SK-N-SH treated with all-trans-retinoic acid at 6 μM for 48 hours (cell line): ENCODE data around the gene OR10T2.
"Not testable (repeated sequence)": the region's sequence is repeated elsewhere in the genome, so short reads cannot be mapped to it uniquely, and the experiment has no call there.

Experiments
- ATAC-seq: fragments of 200-7000 bp; cut with Tn5 transposase; 3 replicates; pipeline ENCODE4 v1.9.1; 2020; ENCODE audit warnings: mild to moderate bottlenecking, moderate library complexity
- ARNTL ChIP-seq: fragments of 450-650 bp; formaldehyde crosslinking; IDR thresholded peaks from 2 replicates; pipeline ENCODE4 v1.5.0; 2020; ENCODE audit warnings: low read depth, mild to moderate bottlenecking, moderate library complexity, borderline replicate concordance
- BACH2 ChIP-seq: fragments of 250-450 bp; sonication (Bioruptor Pico); IDR thresholded peaks from 2 replicates; pipeline ENCODE4 v1.9.0; 2021; ENCODE audit warnings: mild to moderate bottlenecking, borderline replicate concordance
- CSDC2 ChIP-seq: fragments of 250-450 bp; sonication (Bioruptor Pico); IDR thresholded peaks from 2 replicates; pipeline ENCODE4 v1.5.0; 2020; ENCODE audit warnings: mild to moderate bottlenecking, moderate library complexity
- ESRRG ChIP-seq: fragments of 250-450 bp; sonication (Bioruptor Pico); IDR thresholded peaks from 2 replicates; pipeline ENCODE4 v1.6.1; 2021; ENCODE audit warnings: mild to moderate bottlenecking
- GLIS3 ChIP-seq: fragments of 250-450 bp; sonication (Bioruptor Pico); IDR thresholded peaks from 2 replicates; pipeline ENCODE4 v1.5.0; 2020; ENCODE audit warnings: mild to moderate bottlenecking, moderate library complexity
- ISL1 ChIP-seq: fragments of 250-450 bp; sonication (Bioruptor Pico); IDR thresholded peaks from 2 replicates; pipeline ENCODE4 v2.1.2; 2022; ENCODE audit warnings: mild to moderate bottlenecking, moderate library complexity
- RARB ChIP-seq: fragments of 250-450 bp; sonication (Bioruptor Pico); IDR thresholded peaks from 2 replicates; pipeline ENCODE4 v1.8.0; 2021; ENCODE audit warnings: mild to moderate bottlenecking, moderate library complexity
- SNAI2 ChIP-seq: fragments of 250-450 bp; sonication (Bioruptor Pico); IDR thresholded peaks from 2 replicates; pipeline ENCODE4 v1.5.0; 2020; ENCODE audit warnings: mild to moderate bottlenecking, moderate library complexity
- TCF4 ChIP-seq: fragments of 250-450 bp; sonication (Bioruptor Pico); IDR thresholded peaks from 2 replicates; pipeline ENCODE4 v1.8.0; 2021; ENCODE audit warnings: mild to moderate bottlenecking, moderate library complexity, borderline replicate concordance
- TOX ChIP-seq: fragments of 250-450 bp; sonication (Bioruptor Pico); IDR thresholded peaks from 2 replicates; pipeline ENCODE4 v1.8.0; 2021; ENCODE audit warnings: mild to moderate bottlenecking, moderate library complexity, borderline replicate concordance
- ZC3H10 ChIP-seq: fragments of 250-450 bp; sonication (Bioruptor Pico); IDR thresholded peaks from 2 replicates; pipeline ENCODE4 v1.5.1; 2021; ENCODE audit warnings: mild to moderate bottlenecking, moderate library complexity
- ZFP3 ChIP-seq: fragments of 250-450 bp; sonication (Bioruptor Pico); IDR thresholded peaks from 2 replicates; pipeline ENCODE4 v1.5.0; 2020; ENCODE audit warnings: mild to moderate bottlenecking, moderate library complexity
- ZFP30 ChIP-seq: fragments of 450-650 bp; formaldehyde crosslinking; IDR thresholded peaks from 2 replicates; pipeline ENCODE4 v1.5.0; 2022; ENCODE audit warnings: mild to moderate bottlenecking, moderate library complexity
- ZNF70 ChIP-seq: fragments of 450-650 bp; formaldehyde crosslinking; IDR thresholded peaks from 2 replicates; pipeline ENCODE4 v1.5.0; 2020; ENCODE audit warnings: mild to moderate bottlenecking, moderate library complexity
- ZNF8 ChIP-seq: fragments of 450-650 bp; formaldehyde crosslinking; IDR thresholded peaks from 2 replicates; pipeline ENCODE4 v1.5.0; 2020; ENCODE audit warnings: mild to moderate bottlenecking, moderate library complexity
- TF ChIP-seq, protein P1 (sequence below): fragments of 250-450 bp; sonication (Bioruptor Pico); IDR thresholded peaks from 2 replicates; pipeline ENCODE4 v1.8.0; 2020; ENCODE audit warnings: mild to moderate bottlenecking, moderate library complexity, borderline replicate concordance
- TF ChIP-seq, protein P2 (sequence below): fragments of 250-450 bp; sonication (Bioruptor Pico); IDR thresholded peaks from 2 replicates; pipeline ENCODE4 v1.8.0; 2021; ENCODE audit warnings: low read depth, mild to moderate bottlenecking, moderate library complexity, borderline replicate concordance
- TF ChIP-seq, protein P3 (sequence below): fragments of 250-450 bp; sonication (Bioruptor Pico); IDR thresholded peaks from 2 replicates; pipeline ENCODE4 v1.5.1; 2021; ENCODE audit warnings: mild to moderate bottlenecking, moderate library complexity
- TF ChIP-seq, protein P4 (sequence below): fragments of 250-450 bp; sonication (Bioruptor Pico); IDR thresholded peaks from 2 replicates; pipeline ENCODE4 v1.5.1; 2020; ENCODE audit warnings: low read depth, mild to moderate bottlenecking, moderate library complexity
- TF ChIP-seq, protein P5 (sequence below): fragments of 250-450 bp; sonication (Bioruptor Pico); IDR thresholded peaks from 2 replicates; pipeline ENCODE4 v1.5.0; 2020; ENCODE audit warnings: mild to moderate bottlenecking, moderate library complexity

Gene OR10T2

DNA sequence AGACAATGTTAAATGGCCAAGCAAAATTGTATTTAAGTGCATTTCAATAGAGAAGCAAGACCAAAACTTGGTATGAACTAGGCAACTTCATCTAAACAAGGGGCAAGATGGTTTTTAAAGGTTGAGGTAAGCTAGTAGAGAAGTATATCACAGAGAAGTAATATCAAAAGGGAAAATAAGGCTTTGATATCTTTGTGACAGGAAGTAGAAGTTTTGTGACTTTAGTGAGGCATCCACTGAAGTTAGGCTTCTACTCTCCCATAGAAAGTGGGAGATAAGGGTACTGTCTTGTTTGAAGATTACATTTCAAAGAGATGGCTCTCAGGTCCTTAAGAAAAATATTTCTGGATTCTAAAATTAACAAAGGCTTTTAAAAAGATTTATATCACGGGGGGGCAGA, 8.9 kb downstream of the OR10T2 start:
- ATAC-seq, result no peak
- TF ChIP-seq, protein P1, sequence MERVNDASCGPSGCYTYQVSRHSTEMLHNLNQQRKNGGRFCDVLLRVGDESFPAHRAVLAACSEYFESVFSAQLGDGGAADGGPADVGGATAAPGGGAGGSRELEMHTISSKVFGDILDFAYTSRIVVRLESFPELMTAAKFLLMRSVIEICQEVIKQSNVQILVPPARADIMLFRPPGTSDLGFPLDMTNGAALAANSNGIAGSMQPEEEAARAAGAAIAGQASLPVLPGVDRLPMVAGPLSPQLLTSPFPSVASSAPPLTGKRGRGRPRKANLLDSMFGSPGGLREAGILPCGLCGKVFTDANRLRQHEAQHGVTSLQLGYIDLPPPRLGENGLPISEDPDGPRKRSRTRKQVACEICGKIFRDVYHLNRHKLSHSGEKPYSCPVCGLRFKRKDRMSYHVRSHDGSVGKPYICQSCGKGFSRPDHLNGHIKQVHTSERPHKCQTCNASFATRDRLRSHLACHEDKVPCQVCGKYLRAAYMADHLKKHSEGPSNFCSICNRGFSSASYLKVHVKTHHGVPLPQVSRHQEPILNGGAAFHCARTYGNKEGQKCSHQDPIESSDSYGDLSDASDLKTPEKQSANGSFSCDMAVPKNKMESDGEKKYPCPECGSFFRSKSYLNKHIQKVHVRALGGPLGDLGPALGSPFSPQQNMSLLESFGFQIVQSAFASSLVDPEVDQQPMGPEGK (CRISPR knock-in tag), result no peak
- TF ChIP-seq, protein P2, sequence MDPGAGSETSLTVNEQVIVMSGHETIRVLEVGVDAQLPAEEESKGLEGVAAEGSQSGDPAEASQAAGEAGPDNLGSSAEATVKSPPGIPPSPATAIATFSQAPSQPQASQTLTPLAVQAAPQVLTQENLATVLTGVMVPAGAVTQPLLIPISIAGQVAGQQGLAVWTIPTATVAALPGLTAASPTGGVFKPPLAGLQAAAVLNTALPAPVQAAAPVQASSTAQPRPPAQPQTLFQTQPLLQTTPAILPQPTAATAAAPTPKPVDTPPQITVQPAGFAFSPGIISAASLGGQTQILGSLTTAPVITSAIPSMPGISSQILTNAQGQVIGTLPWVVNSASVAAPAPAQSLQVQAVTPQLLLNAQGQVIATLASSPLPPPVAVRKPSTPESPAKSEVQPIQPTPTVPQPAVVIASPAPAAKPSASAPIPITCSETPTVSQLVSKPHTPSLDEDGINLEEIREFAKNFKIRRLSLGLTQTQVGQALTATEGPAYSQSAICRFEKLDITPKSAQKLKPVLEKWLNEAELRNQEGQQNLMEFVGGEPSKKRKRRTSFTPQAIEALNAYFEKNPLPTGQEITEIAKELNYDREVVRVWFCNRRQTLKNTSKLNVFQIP (CRISPR knock-in tag), result no peak
- TF ChIP-seq ZNF8 (CRISPR knock-in tag), result no peak
- TF ChIP-seq ZC3H10, result no peak

DNA sequence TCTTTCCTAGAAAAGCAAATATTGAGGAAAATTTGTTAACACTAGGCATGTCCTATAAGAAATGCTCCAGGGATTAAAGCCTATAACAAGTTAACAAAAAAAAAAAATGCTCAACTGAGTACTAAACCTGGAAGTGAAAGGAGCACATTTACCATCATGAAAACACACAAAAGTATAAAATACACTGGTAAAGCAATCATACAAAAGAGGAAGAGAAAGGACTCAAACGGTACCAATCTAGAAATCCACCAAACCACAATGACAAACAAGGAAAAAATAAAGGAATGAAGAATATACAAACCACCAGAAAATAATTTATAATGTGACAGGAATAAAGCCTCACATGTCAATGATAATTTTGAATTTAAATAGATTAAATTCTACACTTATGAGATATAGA, 24.4 kb downstream of the OR10T2 start:
- no peak for ATAC-seq
- TF ChIP-seq ZNF8 (CRISPR knock-in tag) (no peak), ZFP30 (no peak), ISL1 (CRISPR knock-in tag) (no peak), SNAI2 (no peak), ZNF70 (CRISPR knock-in tag) (no peak)

DNA sequence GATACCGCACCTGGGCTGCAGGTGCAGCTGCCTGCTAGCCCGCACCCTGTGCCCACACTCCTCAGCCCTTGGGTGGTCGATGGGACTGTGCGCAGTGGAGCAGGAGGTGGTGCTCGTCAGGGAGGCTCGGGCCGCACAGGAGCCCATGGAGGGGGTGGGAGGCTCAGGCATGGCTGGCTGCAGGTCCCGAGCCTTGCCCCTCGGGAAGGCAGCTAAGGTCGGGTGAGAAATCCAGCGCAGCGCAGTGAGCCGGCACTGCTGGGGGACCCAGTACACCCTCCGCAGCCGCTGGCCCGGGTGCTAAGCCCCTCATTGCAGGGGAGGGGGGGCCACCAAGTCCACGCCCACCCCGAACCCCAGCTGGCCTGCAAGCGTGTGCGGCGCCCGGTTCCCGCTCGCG, 25.2 kb downstream of the OR10T2 start:
- not testable (repeated sequence) for ATAC-seq

DNA sequence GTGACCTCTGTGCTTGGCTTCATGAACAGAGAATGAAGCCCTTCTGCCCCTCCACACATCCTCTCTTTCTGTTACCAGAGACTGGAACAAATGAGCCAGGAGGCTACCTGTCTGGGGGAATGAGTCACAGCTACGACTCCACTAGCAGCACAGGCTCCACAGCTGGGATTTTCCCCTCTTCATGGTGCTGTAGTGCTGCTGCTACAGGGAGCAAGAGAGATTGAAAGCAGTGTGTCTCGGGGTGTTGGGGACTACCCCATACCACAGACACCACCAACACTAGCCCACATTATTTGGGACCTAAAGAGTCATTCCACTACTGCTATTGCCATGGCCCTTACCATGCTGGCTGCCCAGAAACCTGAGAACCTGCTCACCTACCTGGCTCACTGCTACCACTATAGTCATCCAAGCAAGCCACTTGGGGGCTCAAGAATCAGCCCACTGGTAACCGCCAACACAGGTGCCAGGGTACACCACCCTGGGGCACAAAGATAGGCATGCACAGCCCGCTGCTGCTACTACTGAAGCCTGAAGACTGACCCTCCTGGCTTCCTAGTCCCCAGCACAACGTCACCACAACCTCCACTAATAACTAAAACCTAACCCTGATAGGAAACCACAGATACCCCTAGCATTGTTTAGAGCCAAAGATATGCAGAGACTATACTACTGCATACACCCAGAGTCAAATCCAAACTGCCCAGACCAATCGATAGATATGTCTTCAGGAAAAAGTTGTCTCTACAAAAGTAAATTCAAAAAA, 27.9 kb downstream of the OR10T2 start:
- TF ChIP-seq BACH2, result no peak
- TF ChIP-seq ESRRG, result no peak
- TF ChIP-seq ZFP30, result no peak
- no peak for TF ChIP-seq ZFP3 (CRISPR knock-in tag)
- TF ChIP-seq, protein P3, sequence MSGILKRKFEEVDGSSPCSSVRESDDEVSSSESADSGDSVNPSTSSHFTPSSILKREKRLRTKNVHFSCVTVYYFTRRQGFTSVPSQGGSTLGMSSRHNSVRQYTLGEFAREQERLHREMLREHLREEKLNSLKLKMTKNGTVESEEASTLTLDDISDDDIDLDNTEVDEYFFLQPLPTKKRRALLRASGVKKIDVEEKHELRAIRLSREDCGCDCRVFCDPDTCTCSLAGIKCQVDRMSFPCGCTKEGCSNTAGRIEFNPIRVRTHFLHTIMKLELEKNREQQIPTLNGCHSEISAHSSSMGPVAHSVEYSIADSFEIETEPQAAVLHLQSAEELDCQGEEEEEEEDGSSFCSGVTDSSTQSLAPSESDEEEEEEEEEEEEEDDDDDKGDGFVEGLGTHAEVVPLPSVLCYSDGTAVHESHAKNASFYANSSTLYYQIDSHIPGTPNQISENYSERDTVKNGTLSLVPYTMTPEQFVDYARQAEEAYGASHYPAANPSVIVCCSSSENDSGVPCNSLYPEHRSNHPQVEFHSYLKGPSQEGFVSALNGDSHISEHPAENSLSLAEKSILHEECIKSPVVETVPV (CRISPR knock-in tag), result no peak
- TF ChIP-seq TOX (CRISPR knock-in tag), result no peak
- no peak for TF ChIP-seq ZC3H10
- TF ChIP-seq CSDC2, result no peak
- no peak for ATAC-seq

DNA sequence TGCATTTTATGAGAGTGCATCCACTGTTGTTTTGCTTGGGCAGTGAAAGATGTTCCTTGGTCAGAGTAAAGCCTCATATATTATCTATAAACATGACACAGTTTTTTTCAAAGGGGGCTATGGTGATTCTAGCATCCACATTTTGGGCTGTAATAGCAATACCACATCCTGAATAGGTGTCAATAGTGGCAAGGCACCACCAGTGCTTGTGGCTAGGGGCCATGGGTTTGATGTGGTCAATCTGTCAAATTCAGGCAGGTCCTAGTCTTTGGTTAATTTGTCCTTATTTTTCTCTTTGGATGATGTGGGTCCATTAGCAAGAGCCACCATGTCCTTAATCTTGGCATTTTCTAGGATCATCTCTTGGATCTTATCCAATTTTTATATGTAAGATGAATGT, 32.5 kb downstream of the OR10T2 start:
- no peak for ATAC-seq

DNA sequence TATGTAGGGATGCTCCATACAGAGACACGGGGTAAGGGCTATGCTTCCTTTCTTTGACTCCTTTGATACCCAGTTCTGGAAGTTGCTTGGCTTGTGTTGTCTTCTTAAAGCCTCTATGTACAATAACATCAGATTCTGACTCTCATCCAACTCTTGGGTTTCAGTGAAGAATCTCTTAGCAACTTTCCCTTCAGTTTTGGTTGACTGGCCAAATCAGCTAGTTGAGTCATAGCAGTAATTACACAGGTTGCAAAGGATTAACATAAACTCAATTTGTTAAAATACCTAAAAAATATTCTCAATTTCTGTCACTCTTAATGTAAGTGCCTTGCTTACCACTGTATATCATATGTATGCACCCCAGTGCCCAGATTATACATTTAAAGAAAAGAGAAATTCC, 36.3 kb downstream of the OR10T2 start:
- no peak for ATAC-seq
- no peak for TF ChIP-seq ESRRG
- TF ChIP-seq, protein P4, sequence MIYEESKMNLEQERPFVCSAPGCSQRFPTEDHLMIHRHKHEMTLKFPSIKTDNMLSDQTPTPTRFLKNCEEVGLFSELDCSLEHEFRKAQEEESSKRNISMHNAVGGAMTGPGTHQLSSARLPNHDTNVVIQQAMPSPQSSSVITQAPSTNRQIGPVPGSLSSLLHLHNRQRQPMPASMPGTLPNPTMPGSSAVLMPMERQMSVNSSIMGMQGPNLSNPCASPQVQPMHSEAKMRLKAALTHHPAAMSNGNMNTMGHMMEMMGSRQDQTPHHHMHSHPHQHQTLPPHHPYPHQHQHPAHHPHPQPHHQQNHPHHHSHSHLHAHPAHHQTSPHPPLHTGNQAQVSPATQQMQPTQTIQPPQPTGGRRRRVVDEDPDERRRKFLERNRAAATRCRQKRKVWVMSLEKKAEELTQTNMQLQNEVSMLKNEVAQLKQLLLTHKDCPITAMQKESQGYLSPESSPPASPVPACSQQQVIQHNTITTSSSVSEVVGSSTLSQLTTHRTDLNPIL, result no peak
- no peak for TF ChIP-seq TOX (CRISPR knock-in tag)
- no peak for TF ChIP-seq SNAI2
- no peak for TF ChIP-seq ISL1 (CRISPR knock-in tag)
- TF ChIP-seq ZFP30, result no peak
- TF ChIP-seq, protein P5, sequence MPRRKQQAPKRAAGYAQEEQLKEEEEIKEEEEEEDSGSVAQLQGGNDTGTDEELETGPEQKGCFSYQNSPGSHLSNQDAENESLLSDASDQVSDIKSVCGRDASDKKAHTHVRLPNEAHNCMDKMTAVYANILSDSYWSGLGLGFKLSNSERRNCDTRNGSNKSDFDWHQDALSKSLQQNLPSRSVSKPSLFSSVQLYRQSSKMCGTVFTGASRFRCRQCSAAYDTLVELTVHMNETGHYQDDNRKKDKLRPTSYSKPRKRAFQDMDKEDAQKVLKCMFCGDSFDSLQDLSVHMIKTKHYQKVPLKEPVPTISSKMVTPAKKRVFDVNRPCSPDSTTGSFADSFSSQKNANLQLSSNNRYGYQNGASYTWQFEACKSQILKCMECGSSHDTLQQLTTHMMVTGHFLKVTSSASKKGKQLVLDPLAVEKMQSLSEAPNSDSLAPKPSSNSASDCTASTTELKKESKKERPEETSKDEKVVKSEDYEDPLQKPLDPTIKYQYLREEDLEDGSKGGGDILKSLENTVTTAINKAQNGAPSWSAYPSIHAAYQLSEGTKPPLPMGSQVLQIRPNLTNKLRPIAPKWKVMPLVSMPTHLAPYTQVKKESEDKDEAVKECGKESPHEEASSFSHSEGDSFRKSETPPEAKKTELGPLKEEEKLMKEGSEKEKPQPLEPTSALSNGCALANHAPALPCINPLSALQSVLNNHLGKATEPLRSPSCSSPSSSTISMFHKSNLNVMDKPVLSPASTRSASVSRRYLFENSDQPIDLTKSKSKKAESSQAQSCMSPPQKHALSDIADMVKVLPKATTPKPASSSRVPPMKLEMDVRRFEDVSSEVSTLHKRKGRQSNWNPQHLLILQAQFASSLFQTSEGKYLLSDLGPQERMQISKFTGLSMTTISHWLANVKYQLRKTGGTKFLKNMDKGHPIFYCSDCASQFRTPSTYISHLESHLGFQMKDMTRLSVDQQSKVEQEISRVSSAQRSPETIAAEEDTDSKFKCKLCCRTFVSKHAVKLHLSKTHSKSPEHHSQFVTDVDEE (CRISPR knock-in tag), result no peak
- no peak for TF ChIP-seq ZNF8 (CRISPR knock-in tag)
- no peak for TF ChIP-seq GLIS3 (CRISPR knock-in tag)
- TF ChIP-seq ZFP3 (CRISPR knock-in tag), result no peak
- no peak for TF ChIP-seq TCF4 (CRISPR knock-in tag)
- TF ChIP-seq RARB, result no peak
- no peak for TF ChIP-seq ARNTL

More for the DNA sequence above, 32.5 kb downstream of the OR10T2 start:
- TF ChIP-seq BACH2, result no peak
- TF ChIP-seq GLIS3 (CRISPR knock-in tag), result no peak
- TF ChIP-seq ZNF8 (CRISPR knock-in tag), result no peak
- TF ChIP-seq ZNF70 (CRISPR knock-in tag), result no peak
- no peak for TF ChIP-seq ZFP30
- no peak for TF ChIP-seq CSDC2
- TF ChIP-seq ISL1 (CRISPR knock-in tag), result no peak
- TF ChIP-seq, protein P1 (CRISPR knock-in tag), result no peak
